Gastrocnemius medialis (tissue), 4 donors: ENCODE data around the gene ADSS1.

Experiments
- POLR2A ChIP-seq, 2 donors: fragments of 450-650 bp; IDR thresholded peaks; one replicate each; pipeline ENCODE4 v1.6.1; 2017; ENCODE audit warnings: antibody characterized with exemption in 2 of 2, mild to moderate bottlenecking in 2 of 2, moderate library complexity in 2 of 2
- TF ChIP-seq, protein P1 (sequence below), 5 experiments: fragments of 450-650 bp in 3 of 5; fragments of 200-600 bp in 2 of 5; sonication (generic) in 2 of 5; IDR thresholded peaks in 4 of 5; conservative IDR thresholded peaks in 1 of 5; 1 replicate in 4 of 5; 2 replicates in 1 of 5; pipeline ENCODE4 v1.5.1; 2016 to 2019; ENCODE audit warnings: antibody characterized with exemption in 5 of 5, mild to moderate bottlenecking in 3 of 5, moderate library complexity in 3 of 5

DNA sequence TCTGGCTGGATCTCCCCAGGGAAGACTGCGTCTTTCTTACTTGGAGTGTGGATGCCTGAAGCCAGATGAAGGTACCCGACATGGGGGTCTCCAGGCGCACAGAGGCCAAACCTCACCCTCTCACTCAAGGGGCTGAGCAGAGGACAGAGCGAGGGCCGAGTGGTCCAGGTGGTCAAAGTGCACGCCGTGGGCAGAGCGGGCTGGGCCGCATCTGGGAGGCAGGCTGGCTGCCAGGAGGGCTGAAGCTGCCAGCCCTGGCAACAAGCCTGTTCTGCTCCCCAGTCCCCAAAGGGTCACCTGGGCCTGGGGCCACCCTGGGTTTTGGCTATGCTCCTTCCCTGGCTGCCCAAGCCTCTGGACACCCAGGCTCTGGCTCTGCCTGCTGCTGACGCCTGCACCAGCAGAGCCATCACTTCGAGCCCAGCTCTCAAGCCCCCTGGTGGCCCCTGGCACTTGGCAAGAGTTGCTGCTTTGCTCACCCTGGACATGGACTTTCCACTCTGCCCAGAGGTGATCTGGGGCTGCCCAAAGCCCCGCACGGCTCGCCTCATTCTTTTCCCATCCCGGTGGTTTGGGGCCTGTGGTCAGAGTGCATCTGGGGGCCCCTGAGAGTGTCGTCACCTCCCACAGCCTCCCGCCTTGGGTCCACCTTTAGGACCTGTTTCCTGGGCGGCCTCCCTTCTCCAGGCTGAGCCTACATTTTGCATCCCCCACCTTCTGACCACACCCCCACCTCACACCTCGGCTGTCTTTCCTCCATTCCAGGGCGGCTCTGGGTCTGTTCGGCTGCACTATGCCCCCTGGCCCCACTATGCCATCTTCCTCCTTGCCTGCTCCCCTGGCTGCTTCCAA is 2.8 kb downstream of the ADSS1 start:
- TF ChIP-seq, protein P1, sequence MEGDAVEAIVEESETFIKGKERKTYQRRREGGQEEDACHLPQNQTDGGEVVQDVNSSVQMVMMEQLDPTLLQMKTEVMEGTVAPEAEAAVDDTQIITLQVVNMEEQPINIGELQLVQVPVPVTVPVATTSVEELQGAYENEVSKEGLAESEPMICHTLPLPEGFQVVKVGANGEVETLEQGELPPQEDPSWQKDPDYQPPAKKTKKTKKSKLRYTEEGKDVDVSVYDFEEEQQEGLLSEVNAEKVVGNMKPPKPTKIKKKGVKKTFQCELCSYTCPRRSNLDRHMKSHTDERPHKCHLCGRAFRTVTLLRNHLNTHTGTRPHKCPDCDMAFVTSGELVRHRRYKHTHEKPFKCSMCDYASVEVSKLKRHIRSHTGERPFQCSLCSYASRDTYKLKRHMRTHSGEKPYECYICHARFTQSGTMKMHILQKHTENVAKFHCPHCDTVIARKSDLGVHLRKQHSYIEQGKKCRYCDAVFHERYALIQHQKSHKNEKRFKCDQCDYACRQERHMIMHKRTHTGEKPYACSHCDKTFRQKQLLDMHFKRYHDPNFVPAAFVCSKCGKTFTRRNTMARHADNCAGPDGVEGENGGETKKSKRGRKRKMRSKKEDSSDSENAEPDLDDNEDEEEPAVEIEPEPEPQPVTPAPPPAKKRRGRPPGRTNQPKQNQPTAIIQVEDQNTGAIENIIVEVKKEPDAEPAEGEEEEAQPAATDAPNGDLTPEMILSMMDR (IDR thresholded peaks at IDR 0.05 in 4 of 5, conservative IDR thresholded peaks at IDR 0.05 in 1 of 5), result peak in 1 of 5 experiments; percentile 2
- TF ChIP-seq POLR2A (IDR thresholded peaks at IDR 0.05), result no peak
